GM18870 (cell line): ENCODE measurements around the gene SLC12A8.

Experiments used
- ATAC-seq: cut with Tn5 transposase; IDR thresholded peaks from one replicate; pipeline ENCODE4 v1.9.1; 2021; ENCODE audit warnings: moderate library complexity; ENCODE audit not compliant: unreplicated experiment

Gene SLC12A8

GRCh38 chr3:125212509-125213363 lies at the start of gene SLC12A8:
TSS of gene SLC12A8 (minus strand) at chr3:125212748. CDS start at chr3:125211349, 1,399 bp downstream.
- no peak for ATAC-seq

- ATAC-seq, result no peak
These were observed 49.6 kb upstream of the SLC12A8 start for GRCh38 chr3:125262161-125262560.

GRCh38 chr3:125261031-125261430 lies 48.5 kb upstream of the SLC12A8 start:
- ATAC-seq, result no peak

GRCh38 chr3:125260158-125260557 lies 47.6 kb upstream of the SLC12A8 start:
- no peak for ATAC-seq

GRCh38 chr3:125257536-125257935 lies 45.0 kb upstream of the SLC12A8 start:
- no peak for ATAC-seq

- ATAC-seq, result no peak
These were observed 44.1 kb upstream of the SLC12A8 start for GRCh38 chr3:125256675-125257074.

- no peak for ATAC-seq
These were observed 38.4 kb upstream of the SLC12A8 start for GRCh38 chr3:125250973-125251372.

- no peak for ATAC-seq
These were observed 33.7 kb upstream of the SLC12A8 start for GRCh38 chr3:125246237-125246636.

GRCh38 chr3:125245521-125245920 lies 33.0 kb upstream of the SLC12A8 start:
- no peak for ATAC-seq

GRCh38 chr3:125240496-125240895 lies 27.9 kb upstream of the SLC12A8 start:
- ATAC-seq, result no peak

- no peak for ATAC-seq
These were observed 26.7 kb upstream of the SLC12A8 start for GRCh38 chr3:125239266-125239665.

GRCh38 chr3:125238759-125239158 lies 26.2 kb upstream of the SLC12A8 start:
- no peak for ATAC-seq

GRCh38 chr3:125236331-125236903 lies 23.9 kb upstream of the SLC12A8 start:
- no peak for ATAC-seq

GRCh38 chr3:125234831-125235230 lies 22.3 kb upstream of the SLC12A8 start:
- no peak for ATAC-seq

GRCh38 chr3:125232401-125232800 lies 19.9 kb upstream of the SLC12A8 start:
- no peak for ATAC-seq

GRCh38 chr3:125231895-125232294 lies 19.3 kb upstream of the SLC12A8 start:
- ATAC-seq, result no peak

GRCh38 chr3:125229707-125230106 lies 17.2 kb upstream of the SLC12A8 start:
- ATAC-seq, result no peak

- no peak for ATAC-seq
These were observed 16.6 kb upstream of the SLC12A8 start for GRCh38 chr3:125229168-125229567.

GRCh38 chr3:125221831-125222230 lies 9.3 kb upstream of the SLC12A8 start:
- no peak for ATAC-seq

GRCh38 chr3:125220727-125221429 lies 8.3 kb upstream of the SLC12A8 start:
- ATAC-seq, result no peak

- no peak for ATAC-seq
These were observed 7.6 kb upstream of the SLC12A8 start for GRCh38 chr3:125220183-125220582.

- no peak for ATAC-seq
These were observed 6.7 kb upstream of the SLC12A8 start for GRCh38 chr3:125219261-125219701.
